ENCODE data around the gene RPTOR.
"Not testable (repeated sequence)": the region's sequence is repeated elsewhere in the genome, so short reads cannot be mapped to it uniquely, and the experiment has no call there.

Gene RPTOR

DNA sequence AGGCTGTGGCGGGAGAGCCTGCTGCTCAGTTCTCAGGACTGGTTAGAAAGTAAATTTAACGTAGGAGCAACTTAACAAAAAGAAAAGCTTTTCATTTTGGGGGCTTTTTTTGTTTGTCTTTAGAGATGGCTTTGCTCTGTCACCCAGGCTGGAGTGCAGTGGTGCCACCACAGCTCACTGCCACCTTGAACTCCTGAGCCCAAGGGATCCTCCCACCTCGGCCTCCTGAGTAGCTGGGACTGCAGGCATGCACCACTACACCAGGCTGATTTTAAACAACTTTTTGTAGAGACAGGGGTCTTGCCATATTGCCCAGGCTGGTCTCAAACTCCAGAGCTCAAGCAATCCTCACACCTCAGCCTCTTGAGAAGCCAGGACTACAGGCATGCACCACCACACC is 205.0 kb downstream of the RPTOR start:
- no peak for DNase-seq

DNA sequence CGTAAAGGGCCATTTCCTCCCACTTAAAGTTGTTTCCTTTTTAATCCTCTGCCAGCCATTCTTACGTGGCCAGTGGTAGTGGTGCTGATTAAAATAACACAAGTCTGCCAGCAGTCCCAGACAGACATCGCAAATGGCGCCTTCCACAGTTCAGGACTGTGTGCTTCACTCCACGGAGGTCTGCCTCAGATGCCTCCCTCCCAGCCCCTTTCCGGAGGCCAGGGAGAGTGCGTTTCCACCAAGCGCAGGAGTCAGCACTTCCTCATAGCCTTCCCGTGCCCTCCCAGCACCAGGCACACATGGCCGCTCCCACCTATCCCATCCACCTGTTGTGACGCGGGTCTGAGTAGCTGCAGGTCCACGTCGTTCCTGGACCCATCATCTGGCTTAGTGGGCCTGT is 205.6 kb downstream of the RPTOR start:
- DNase-seq, result no peak

DNA sequence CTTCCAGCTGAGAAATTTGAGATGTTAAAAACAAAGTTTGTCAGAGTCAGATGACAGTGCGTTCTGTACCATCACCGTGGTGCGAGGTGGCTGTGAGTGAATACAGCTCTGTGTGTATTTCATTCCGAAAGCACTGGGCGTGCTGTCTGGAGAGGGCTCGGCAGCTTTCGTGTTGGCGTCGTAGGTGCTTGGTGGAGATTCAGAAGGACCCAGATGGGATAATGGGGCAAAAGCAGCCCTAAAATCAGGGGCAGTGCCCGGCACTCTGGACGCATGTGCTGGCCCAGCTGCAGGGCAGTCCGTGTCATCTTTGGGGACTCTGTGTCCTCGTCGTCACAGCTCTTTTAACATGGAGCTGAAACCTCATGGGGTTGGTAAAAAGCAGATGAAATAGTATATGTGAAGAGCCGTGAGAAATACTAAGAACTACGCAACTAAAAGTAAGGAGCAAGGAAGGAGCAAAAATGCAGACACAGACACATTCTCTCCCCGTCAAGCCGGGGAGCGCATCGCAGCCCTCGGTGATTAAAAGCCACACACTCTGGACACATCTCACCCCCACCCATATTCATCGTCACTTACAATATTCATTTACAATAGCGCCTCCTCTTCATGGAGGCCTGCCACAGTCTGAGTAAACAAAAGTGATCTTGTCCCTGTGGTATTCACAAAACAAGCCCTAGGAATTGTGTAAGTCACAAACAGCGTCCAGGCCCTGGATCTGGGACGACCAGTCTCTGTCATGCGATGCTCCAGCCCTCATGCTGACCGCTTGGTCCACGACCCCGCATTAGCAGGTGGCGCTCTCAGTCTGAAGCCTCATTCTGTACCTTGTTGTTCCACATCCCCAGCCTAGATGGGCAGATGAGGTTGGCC is 206.7 kb downstream of the RPTOR start:
- no peak for DNase-seq

DNA sequence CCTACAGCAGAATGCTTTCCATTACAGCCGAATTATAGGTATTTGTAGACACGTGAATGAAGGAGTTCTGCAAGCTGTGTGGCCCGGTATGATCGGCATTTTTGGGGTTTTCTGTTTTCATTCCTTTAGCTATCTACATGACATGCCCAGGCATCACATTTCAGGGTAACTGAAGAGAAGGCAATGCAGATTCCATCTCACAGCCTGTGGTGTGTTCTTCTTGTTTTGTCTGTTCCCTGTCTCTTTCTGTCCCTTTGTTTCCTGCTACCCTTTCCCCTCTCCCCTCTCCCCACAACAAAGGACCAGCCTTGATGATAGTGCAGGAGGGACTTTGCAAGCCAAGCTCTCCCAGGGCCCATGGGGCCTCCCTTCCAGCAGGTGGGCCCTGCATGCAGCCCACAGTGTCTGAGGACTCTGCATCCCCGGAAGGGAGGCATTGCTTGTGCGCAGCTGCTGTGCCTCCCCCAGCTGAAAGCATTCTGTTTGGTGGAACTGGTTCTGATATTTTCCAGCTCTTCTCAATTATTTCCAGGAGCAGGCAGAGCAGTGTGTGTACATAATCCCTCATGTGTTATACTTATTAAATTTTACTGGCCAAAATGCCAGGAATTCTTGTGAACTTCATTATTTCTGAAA is 207.4 kb downstream of the RPTOR start:
- DNase-seq, result no peak

DNA sequence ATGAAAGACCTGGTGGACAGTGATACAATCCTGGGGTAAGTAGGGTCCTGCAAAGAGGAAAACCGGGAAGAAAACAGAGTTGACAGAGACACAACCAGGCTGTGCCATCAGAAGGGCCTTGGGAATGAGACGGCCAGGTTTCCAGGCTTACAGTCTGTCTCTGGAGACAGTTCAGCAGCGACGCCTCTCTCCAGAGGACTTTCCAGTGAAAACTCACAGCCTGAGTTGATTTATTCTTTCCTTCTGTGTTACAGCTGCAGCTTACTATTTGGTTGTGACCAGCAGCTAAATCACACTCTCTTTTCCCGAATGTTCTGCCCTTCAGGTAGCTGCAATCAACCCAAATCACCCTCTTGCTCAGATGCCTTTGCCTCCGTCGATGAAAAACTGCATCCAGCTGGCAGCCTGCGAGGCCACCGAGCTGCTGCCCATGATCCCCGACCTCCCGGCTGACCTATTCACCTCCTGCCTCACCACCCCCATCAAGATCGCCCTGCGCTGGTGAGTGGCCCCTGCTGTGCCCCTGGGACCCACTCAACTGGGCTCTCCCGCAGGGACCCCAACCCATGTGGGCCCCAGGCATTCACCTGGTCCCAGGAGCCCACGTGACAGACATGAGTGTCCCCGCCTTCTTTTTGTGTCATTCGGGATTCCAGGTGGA is 209.2 kb downstream of the RPTOR start:
- DNase-seq, result no peak

DNA sequence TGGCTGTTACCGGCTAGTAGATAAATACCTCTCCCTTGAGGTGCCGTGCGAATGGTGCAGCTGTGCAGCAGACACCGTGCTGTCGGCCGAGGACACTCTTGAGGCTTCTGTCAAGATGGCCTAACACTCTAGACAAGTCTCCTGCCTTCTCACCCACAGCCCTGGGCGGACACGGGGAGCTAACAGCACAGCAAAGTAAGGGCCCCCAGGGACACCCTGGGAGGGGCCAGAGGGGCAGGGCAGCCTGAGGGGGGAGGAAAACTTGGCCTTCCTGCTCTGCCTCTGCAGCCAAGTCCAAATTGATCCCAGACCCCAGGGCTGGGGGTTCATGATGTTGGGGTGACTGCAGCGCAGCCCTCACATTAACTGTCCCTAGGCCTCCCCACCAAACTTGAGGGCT is 210.2 kb downstream of the RPTOR start:
- DNase-seq, result no peak

DNA sequence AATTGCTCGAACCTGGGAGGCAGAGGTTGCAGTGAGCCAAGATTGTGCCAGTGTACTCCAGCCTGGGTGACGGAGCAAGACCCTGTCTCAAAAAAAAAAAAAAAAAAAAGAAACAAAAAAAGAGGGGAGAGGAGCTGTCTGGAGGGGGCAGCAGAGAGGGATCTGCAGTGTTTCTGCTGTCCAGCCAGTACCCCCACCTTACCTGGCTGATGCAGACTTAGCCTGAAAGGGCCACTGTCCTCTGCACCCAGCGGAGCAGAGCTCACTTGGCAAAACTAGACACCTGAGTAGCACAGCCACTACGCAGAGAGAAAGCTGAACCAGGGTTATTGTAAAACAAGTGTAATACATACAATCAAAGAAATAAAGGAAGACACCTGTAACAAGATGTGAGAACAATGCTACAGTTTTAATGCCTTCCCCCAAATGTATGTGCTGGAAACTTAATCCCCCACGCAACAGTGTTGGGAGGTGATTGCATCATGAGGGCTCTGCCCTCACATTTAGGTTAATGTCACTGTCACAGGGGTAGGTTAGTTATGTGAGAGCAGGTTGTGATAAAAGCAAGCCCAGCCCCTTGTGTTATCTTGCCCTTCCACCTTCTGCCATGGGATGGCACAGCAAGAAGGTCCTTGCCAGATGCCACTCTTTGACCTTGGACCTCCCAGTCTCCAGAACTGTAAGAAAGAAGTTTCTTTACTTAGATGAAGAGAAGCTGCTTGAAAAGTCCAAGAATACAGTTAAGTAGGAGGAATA is 211.2 kb downstream of the RPTOR start:
- DNase-seq, result no peak

DNA sequence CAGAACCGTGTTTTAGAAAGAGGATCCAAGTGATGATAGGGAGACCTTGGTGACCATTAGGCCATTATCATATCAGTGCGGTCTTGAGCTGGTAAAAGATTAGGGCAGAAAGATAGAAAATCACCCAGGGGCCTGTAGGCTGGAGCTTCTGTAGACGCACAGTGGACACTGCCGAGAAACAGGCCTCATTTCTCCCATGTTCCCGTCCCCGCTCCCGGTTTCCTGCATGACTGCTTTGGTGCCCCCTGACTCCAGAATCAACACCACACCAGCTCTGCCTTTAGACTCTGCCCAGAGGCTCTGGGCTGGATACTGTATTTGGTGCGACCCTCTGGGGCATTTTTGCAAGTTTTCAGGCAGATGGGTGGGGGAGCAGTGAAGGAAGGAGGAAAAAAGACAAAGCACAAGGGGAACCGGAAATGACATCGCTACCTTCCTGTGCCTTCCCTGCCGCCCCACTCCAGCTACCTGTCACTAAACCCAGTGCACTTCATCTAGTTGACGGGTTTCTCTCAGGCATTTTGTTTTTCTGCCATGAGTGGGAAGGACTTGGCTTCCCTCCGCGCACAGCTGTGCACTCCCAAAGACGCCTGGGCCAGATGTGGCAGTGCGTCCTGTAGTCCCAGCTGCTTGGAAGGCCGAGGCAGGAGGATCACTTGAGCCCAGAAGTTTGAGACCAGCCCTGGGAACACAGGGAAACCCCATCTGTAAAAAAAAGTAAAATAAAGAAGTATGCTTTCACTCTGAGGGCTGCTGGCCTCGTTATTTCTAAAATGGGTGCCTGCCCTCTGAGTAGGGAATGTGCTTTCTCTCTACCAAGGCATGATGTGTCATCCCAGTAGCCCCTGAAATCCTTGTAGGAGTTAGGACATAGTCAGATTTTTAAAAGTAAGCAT is 214.1 kb downstream of the RPTOR start:
- no peak for DNase-seq

DNA sequence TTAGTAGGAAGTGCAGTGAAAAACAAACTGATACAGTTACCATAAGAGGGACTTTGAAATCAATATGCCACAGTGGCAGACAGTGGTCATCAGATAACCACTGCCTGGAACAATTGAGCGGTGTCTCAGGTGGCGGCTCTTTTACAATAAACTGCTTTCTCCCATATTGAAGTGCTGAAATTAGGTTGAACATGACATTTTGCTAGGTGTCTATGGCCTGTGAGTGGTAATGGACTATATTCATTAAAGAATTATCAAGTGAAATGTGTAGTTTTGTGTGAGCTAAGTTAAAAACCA is 214.7 kb downstream of the RPTOR start:
- DNase-seq, result no peak

DNA sequence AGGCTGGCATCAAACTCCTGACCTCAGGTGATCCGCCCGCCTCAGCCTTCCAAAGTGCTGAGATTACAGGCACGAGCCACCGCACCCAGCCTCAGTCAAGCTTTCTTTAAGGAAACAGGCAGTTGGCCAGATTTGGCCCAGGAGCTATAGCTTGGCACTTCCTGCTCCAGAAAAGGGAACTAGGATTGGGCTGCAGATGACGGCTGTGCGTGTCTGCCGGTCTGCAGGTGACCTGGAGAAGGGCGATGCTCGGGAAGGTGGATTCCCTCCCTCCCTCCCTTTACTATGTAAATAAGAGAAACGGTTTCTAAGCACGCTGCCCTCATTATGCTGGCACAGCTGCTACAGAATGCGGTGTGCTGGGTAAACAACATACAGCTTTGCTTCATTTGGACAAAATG is 215.9 kb downstream of the RPTOR start:
- DNase-seq, result no peak

DNA sequence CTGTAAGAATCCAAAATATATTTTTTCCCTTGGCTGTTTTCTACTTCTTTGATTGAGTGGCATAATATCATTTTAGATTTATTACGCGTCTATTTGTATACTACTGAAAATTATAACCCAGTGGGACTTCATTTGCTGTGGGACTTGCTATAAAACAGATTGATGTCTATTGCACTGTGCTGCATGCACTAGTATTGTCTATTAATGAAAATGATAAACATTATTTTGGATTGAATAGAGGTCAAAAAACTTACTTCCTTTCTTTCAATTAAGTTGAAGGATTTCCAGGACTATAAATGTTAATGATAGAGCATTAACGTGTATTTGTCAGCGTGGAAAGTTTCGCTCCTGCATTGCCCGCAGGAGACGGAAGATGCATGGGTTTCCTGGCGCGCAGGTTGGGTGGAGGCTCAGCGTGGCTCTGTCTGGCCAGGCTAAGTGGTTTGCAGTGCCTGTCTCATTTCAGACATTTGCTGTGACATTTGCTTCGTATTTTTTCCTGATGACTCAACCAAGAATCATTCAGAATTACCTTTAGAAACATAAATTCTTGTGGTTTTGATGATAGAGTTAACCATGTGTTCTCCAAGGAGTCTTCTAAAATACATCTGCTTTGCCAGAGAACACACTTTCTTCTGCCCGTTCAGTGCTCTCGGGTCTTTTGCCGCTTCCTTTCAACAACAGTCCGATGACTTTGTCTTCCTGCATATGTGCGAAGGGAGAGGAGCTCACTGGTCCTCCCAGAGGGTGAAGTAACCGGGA is 216.7 kb downstream of the RPTOR start:
- no peak for DNase-seq

DNA sequence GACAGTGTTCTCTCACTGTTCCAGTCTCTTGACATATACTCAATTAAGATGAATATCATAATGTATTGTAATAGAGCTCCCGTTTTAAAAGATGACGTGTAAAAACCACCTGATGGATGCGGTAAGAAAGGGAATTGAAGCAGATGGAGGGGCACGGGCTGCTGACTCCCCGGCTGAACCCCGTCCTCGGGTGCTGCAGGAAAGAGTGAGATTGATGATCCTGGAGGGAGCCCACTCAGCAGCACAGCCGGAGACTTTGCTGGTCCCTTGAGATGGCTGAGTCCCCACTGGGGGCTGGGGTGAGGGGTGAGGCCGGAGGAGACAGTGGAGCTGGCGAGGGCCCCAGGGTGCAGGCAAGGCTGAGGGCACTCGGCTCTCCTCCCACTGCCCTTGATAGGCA is 217.4 kb downstream of the RPTOR start:
- no peak for DNase-seq

DNA sequence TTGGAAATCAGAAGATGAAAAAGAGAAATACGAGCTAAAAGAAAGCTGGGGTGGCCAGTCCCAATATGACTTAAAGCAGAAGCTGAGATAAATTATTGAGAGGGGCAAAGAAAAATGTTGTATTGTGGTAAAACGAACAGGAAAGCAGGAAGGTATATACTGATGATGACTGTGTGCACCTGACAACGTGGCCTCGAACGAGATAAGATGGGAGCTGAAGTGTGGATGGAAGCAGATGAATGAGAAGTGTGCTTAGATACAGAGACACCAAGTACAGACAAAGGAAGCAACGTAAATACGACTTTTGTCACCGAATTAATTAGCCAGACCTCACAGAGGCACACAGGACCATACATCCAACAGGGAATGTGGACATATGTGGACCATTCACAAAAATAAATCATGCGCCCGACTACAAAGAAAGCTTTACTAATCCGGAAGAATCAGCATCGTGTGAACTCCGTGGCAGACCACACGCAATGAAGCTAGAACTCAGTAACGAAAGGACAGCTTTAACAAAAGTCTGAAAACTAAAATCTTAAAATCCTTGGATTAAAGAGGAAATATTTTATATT is 218.7 kb downstream of the RPTOR start:
- DNase-seq, result no peak

DNA sequence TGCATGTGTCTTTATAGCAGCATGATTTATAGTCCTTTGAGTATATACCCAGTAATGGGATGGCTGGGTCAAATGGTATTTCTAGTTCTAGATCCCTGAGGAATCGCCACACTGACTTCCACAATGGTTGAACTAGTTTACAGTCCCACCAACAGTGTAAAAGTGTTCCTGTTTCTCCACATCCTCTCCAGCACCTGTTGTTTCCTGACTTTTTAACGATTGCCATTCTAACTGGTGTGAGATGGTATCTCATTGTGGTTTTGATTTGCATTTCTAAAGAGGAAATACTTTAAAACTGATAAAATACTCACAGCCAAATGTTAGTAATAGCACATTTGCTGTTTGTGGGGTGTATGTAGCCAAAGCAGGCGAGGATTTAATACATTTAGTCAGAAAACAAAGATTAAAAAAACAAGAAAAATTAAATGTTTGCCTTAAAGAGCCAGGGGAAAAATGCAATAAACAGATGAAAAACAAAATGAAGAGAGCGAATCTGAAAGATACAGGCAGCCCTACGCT is 220.0 kb downstream of the RPTOR start:
- not testable (repeated sequence) for DNase-seq

DNA sequence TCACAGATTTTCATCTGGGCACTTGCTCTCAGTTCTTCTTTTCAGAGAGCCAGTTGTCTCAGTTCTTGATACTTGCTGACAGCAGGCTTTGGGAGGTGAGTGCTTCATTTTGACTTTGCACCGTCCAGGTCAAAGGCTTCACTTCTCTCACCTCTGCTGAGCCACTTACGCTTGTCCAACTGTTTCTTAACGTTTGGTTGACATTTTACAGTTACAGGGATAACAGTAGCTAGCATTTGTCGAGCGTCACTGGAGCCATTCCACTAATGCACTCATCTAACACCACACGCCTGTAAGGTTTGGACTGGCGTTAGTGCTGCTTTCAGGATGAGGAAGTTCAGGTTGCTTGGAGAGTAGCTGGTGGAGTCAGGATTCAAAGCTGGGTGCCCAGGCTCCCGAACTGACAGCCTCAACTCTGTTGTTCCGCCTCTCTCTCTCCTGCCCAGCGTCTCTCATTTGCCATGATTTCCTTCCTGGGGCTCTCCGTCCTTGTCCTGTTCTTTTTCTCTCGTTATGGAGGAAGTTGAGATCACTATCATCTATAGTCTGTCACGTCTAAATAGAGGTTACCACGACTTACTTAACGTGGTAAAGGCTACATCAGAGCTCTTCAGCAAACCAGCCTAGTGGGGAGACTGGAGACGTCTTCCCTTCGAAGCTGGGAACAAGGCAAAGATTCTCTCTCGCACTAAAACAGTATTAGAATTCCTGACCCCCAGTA is 220.8 kb downstream of the RPTOR start:
- no peak for DNase-seq

DNA sequence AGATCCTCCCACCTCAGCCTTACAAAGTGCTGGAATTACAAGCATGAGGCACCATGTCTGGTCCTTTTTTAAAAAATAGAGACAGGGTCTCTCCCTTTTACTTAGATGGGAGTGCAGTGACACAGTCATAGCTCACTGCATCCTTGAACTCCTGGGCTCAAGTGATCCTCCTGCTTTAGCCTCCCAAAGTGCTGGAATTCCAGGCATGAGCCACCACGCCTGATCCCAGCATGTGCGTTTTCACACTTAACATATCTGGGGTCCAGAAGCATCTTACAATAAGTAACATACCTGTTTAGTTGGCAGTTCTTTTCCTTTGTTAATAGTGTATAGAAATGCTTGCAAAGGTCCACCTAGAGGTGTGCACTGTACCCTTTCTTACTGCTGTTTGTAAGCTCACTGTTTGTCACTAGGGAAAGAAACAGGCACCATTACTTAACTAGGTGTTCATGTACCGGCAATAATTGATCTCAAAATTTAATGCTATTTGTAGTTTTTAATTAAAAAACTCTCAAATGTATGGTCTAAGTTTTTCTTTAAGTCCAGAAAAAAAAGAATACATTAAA is 221.7 kb downstream of the RPTOR start:
- no peak for DNase-seq

DNA sequence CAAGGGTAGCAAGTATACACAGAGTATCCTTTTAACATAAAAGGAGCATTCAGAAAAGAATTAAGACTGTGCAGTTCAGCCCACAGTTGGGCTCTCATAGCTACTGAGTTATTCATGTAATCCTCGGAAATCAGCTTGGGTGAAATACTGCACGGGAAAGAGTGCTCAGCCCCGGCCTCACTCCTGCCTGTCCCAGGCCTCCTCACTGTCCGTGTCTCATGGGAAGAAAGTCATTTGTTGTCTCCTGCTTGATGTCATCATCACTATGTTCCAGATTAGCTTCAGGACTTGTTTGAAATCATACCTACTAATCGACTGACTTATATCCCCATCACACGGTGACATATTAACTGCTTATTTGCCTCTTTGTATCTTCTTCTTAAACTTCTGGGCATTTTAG is 223.8 kb downstream of the RPTOR start:
- DNase-seq, result no peak

DNA sequence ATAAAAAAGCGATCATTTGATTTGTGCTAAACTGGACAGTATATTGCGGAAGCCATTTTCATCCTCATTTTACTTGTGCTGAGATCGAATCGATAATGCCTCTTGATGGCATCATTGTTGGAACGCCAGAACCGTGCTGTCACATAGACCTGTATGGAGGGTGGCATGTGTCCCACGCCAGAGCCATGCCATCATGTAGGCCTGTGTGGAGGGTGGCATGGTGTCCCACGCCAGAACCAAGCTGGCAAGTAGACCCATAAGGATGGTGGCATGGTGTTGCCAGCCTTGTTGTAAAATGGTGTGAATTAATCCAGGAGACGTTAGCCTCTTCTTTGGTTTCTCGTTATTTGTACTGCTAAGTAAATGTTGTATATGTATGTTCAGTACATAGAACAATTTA is 224.3 kb downstream of the RPTOR start:
- no peak for DNase-seq

DNA sequence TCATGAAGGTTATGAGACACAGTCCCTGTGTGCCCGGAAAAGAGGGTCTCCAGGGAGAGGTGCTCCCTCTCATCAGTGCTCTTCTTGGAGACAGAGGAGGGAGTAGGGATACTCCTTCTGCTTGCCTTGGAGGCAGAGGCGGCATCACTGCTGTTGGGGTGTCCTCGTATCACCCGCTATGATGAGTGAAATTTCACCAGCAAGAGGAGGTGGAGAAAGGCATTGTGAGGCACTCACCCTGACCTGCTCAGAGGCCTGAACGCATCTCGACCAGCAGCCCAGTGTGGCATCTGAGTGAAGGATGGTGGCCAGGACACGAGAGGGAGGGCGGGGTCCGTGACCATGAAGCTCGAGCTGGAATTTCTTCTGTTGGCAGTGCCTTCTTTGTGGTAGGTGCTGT is 224.9 kb downstream of the RPTOR start:
- DNase-seq, result no peak
